ENCODE data around the gene CCSER1.
"Not testable (repeated sequence)": the region's sequence is repeated elsewhere in the genome, so short reads cannot be mapped to it uniquely, and the experiment has no call there.

The CCSER1 gene

DNA sequence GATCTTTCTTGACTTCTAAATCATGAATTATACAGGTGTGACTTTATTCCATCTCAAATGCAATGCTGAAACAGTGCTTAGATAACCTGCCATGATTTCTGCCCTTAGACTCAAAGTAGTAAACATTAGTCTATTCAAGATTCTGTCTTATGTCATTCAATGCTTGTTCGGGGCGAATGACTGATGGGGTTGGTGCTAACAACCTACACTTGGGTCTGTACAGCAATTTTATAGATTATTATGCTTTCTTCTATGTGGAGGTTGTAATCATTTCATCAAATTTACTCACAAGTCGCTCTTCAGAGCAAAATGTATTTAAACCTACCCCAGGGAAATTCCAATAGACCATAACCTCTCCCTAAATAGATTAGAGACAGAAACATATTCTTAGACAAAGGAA is 1155.0 kb downstream of the CCSER1 start:
- DNase-seq (ENCODE audit: low read depth in 2 of 2), result no peak

DNA sequence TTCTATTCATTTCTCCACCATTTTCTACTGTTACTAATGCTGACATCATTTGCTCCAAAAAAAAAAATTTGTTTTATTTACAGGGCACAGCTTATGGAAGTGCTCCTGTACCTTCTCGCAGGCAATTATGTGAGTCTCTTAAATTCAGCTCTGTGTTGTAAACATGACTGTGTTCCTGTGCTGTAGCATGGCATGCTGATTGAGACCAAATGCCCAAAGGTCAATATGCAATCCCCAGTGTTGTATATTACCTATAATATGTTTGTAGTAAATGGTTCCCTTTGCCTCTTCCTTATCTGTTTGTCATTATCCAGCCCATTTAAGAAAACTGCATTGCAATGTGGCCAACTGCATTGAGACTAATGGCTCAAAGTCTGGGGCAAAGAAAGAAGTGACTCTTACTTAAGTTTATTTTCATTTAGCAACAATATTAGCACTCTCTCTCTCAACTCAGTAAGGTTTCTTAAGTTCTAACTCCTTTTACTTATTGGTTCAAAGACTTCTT is 1156.6 kb downstream of the CCSER1 start:
- DNase-seq (ENCODE audit: low read depth in 2 of 2), result no peak

DNA sequence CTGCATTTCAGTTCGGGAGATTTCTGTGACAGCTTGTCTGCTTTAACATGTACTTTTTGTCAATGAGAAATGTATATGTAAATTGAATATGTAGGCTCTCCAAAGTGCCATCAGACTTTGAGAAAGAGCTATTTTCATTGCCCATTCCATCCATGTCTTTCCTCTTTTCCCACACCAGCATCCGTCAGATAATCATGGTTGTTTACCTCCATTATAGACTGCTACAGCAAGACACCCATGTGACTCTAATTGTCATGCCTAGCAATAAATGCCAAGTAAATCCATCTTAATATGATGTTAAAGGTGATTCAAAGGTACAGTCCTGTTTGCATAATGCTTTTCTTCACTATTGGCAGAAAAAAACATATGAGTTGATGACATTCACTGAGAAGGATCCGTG is 1157.3 kb downstream of the CCSER1 start:
- DNase-seq (ENCODE audit: low read depth in 2 of 2), result no peak

DNA sequence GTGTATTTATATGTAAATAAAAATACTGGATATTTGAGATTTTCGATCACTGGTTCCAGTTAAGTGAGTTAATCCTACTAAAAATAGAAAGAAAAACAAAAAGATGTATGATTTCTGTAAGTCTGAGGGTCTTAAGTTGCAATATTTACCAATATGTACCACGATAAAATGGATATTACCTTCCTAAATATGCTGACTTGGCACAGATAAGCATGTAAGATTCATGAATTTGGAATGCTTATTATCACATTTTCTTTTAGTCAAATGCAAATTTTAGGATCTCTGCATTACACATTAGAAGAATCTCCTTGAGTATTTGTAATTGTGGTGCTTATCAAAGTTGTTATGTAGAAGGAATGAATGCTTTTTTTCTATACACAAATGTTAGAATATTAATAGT is 1158.3 kb downstream of the CCSER1 start:
- no peak for DNase-seq (ENCODE audit: low read depth in 2 of 2)

DNA sequence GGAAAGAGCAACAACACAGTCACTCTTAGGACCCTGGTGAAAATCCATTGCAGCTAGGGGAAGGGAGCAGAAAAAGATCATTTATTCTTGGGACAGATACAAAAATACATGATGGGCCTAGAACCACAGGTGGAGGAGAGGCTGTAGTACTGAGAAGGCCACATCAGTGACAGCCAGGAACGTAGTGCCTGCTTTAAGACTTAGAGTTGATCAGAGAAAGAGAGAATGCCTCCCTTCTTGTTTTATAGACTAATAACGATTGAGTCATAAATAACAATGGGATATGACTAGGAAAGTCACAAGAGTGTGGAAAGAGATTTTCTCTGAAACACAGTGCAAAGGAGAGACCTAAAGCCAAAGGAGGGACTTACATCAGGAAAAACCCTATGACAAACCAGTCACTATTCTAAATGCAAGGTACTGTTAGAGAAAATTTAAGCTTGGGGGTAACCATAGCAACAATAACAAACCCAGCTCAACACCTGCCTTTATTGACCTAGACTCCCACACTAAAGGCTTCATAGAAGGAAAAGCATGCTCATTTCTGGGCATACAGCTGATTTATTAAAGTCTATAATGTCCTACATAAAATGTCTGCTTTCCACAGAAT is 1161.6 kb downstream of the CCSER1 start:
- DNase-seq (ENCODE audit: low read depth in 2 of 2), result no peak

DNA sequence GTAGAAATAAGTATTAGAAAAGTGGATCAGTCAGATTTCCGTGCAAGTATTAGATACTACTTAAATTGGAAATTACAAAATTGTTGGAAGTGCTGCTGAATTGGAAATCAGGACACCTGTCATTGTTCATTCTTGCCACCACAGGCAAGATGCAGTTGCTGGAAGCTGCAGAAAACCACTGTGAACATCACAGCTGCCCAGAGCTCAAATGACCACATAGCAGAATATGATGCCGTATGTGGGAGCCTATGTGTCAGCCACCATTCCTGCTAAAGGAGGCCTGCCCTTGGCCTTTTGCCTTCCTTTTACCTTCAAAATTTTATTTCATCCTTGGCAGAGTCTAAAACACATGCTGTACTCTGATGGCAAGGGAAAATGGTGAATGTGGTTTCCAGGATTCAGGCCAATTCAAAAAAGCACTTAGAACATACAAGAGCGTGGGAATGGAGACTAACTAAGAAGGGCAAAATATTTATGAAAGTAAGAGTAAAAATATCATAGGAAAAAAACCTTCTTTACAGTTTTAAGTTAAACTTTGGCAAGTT is 1171.0 kb downstream of the CCSER1 start:
- no peak for DNase-seq (ENCODE audit: low read depth in 2 of 2)

DNA sequence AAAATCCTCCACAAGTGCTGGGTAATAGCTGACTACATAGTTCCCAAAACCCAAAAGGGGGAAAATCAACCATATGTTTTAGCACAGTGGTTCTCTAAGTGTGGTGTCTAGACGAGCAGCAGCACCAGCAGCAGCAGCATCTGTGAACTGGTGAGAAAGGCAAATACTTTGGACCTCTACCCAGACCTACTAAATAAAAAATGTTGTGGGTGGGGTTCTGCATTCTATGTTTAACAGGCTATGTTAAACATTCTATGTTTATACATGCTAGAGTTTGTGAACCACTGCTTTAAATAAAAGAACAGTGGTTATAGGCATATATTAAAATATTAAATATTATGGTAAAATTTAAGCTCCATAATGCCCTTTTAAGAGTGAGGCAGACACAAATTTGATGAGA is 1171.6 kb downstream of the CCSER1 start:
- no peak for DNase-seq (ENCODE audit: low read depth in 2 of 2)

DNA sequence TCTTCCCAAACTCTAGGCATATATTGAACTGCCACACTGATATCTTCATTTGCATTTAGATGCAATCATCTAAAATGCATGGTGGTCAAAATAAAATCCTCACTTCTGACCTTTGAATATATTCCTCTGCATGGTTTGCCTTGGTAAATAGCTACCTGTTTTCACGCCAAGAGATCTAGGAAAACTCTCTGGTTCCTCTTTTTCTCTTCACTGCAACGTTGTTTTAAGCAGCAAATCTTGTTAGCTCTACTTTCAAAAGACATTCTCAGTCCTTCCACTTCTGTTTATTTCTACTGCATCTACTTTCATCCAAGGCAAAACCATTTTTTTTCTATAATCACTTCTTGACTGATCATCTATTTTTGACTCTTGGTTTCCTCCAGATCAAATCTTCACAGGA is 1174.9 kb downstream of the CCSER1 start:
- no peak for DNase-seq (ENCODE audit: low read depth in 2 of 2)

DNA sequence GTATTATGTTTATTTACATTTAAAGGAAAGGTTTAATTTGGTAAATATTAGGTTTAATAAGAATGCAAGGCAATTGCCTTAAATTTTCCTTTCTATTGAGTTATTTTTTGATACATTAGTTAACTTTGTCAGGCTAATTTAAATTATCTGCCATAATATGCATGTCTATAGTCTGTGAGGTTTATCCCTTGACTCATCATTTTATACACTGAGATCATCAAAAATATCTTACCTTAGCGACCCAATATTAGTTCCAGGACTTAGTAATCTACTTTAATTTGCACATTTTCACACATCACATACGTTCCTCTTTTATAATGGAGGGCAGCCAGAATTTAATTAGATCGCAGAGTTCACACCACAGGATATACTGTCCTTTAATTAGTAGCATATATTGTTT is 1177.1 kb downstream of the CCSER1 start:
- no peak for DNase-seq (ENCODE audit: low read depth in 2 of 2)

DNA sequence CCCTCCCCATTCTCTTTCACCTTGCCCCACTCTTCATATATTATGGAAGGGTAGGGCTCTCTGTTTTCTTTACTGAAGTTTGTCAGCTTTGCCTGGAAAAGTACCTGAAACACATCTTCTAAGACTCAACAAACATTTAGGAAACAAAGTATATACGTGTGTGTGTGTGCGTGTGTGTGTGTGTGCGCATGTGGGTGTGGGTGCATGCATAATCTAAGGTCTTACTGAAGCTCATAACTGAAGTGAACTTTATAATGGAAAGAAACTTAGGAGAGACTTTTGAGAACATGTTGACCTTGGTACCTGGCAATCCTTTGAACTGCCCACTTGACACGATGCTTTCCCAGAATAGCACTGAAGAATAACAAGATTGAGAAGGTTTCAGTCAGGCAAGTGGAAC is 1190.2 kb downstream of the CCSER1 start:
- no peak for DNase-seq (ENCODE audit: low read depth in 2 of 2)

DNA sequence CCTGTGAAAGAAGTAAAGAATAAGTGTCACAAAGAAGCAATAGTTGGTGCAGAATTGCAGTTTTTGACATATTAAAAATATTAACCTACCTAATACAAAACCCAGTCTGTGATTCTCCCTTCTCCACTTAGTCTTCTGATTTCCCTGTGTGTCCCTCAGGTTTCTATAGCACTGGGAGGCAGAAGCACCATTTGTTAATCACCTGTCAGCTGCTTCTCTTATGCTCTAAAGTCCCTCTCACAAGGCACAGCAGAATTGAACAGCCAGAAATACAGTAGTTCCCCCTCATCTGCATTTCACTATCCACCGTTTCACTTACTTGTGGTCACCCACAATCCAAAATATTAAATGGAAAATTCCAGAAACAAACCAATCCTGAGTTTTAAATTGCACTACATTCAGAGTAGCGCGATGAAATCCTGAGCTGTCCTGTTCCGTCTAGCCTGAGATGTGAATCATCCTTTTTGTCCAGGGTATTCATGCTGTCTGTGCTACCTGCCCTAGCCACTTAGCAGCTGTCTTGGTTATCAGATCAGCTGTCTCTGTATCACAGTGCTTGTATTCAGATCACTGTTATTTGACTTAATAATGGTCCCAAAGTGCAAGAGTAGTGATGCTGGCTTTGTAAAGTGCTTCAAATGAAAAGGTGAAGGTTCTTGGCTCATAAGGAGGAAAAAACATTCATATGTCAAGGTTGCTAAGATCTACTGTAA is 1192.5 kb downstream of the CCSER1 start:
- no peak for DNase-seq (ENCODE audit: low read depth in 2 of 2)

DNA sequence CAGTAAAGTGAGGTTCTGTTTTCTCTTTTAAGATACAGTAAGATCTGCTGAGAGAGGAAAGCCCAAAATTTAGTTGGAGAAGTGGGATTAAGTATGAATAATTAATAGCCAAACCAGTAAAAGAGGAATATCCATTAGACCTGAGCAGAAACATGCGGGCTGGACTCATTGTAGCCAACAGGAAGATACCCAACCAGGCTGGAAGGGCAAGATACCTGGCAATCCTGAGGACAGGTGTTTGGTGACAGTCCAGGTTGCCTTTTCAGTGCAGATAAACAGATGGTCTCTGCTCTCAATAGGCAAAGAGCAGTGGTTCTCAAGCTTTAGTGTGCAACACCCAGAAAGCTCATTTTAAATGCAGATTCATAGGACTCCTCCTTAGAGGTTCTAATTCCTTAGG is 1195.8 kb downstream of the CCSER1 start:
- no peak for DNase-seq (ENCODE audit: low read depth in 2 of 2)

DNA sequence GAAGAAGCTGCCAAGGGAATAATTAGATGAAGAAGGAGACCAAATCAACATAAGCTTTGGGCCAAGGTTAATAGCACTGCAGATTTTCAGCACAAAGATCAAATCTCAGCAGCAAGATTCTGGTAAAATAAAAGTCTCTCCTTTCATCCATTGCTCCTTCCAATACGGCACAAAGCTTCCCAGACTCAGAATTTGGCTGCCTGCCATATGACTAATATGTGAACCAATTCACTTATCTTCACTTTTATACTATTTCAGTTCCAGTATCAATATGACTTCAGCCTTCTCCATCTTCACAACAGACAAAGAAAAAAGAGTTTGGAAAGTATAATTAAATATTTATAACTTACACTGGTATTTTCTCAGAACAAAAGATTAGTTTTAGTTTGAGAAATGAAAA is 1198.3 kb downstream of the CCSER1 start:
- DNase-seq (ENCODE audit: low read depth in 2 of 2), result no peak

DNA sequence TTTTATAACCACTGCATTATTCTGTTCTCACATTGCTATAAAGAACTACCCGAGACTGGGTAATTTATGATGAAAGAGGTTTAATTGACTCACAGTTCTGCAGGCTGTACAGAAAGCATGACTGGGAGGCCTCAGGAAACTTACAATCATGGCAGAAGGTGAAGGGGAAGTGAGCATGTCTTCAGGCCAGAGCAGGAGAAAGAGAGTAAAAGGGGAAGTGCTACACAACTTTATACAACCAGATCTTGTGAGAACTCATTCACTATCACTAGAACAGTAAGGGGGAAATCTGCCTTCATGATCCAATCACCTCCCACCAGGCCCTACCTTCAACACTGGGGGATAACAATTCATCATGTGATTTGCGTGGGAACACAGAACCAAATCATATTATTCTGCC is 1199.0 kb downstream of the CCSER1 start:
- DNase-seq (ENCODE audit: low read depth in 2 of 2), result not testable (repeated sequence)

DNA sequence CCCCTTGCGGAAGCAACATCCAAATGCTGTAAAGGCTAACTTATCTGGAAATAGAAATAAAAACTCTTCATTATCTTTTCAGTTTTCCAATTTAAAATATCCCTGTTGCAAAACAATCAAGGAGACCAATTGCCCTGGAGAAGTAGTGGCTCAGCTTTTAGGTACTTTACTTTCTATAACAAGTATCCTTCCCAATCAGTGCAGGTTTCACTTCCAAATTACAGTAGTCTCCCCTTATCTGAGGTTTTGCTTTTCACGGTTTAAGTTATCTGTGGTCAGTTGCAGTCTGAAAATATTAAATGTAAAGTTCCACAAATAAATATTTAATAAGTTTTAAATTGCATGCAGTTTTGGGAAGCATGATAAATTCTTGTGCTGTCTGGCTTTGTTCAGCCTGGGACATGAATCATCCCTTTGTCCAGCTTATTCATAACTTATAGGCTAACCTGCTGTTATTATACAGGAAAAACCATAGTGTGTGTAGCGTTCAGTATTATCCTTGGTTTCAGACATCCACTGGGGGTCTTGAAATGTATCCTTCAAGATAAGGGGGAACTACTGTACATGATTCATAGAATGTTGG is 1203.5 kb downstream of the CCSER1 start:
- DNase-seq (ENCODE audit: low read depth in 2 of 2), result no peak

DNA sequence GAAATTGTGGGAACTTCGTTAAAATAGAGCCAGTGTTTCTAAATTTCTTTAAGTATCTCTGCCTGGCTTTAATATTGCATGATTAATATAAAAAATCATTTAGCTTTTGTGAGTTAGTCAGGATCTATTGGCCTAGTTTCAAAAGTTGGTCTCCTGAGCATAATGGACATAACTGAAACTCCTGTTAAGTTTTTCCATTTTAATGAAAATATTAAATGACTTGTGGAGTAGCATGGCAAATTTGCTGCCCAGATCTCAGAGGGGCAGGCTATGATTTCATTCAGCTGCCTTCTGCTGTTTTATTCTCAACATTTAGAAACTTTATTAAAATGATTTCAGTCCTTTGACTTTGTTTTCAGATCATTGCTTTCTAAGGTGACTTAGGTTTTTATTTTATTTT is 1213.6 kb downstream of the CCSER1 start:
- DNase-seq (ENCODE audit: low read depth in 2 of 2), result no peak

DNA sequence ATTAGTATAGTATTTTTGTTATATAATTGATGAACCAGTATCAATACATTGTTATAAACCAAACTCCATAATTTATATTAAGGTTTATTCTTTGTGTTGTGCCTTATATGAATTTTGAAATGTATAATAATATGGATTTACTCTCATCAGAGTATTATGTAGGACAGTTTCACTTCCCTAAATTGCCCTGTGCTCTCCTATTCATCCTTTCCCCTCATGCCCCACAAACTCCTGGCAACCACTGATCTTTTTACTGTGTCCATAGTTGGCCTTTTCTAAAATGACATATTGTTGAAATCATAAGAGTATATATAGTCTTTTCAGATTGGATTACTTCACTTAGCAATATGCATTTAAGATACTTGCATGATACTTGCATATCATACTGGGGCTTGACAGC is 1218.4 kb downstream of the CCSER1 start:
- DNase-seq (ENCODE audit: low read depth in 2 of 2), result no peak

DNA sequence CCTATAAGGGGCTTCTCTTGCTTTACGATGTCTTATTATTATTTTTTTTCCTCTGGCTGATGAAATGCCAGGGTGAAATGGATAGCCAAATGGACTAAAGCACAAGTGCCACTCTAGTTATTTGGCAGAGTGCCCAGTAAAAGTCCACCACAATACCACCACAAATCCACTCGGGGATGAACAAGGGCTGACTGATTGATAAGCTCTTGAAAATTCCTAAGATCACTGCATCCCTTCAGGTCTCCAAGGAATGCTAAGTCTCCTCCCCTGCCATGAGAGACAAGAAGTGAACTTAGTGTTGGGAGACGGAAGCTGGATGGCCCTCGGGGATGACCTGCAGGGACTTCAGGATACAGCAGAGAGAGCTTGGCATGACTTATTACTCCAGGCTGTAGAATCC is 1229.3 kb downstream of the CCSER1 start:
- DNase-seq (ENCODE audit: low read depth in 2 of 2), result not testable (repeated sequence)

DNA sequence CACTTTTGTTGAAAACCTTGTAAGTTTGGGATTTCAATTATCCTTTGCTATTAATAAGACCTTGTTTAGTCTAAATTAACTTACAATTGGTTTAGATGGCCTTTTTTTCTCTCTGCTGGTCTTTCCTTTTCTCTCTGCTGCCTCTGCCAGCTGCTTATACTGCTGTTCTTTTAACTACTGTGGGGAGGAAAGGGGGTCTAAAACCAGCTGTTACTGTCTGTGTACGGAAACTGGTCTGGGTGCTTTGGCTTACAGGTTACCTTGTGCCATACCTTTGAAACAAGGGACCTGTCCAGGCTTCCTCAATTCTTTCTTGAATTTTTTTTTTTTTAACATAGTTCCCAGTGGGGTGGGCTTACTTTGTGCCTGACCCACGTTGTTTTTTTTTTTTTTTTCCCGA is 1230.8 kb downstream of the CCSER1 start:
- not testable (repeated sequence) for DNase-seq (ENCODE audit: low read depth in 2 of 2)

DNA sequence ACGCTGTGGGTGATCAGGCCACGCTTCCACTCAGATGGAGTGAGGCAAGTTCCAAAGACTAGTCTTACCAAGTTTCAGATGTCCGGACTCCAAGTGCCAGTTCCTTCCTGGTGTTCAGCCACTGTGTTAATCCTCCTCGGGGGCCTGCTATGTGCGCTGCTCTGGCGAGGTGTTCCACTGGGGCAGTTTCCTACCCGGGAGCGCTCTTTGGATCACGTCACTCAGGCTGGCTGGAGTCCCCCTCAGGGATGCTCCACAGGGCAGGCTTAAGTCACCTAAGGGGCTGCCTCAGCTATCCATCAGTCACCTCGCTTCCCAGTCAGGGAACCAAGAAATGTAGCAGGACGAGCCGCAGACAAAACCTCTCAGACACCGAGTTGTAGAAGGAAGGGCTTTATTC is 1231.4 kb downstream of the CCSER1 start:
- not testable (repeated sequence) for DNase-seq (ENCODE audit: low read depth in 2 of 2)

DNA sequence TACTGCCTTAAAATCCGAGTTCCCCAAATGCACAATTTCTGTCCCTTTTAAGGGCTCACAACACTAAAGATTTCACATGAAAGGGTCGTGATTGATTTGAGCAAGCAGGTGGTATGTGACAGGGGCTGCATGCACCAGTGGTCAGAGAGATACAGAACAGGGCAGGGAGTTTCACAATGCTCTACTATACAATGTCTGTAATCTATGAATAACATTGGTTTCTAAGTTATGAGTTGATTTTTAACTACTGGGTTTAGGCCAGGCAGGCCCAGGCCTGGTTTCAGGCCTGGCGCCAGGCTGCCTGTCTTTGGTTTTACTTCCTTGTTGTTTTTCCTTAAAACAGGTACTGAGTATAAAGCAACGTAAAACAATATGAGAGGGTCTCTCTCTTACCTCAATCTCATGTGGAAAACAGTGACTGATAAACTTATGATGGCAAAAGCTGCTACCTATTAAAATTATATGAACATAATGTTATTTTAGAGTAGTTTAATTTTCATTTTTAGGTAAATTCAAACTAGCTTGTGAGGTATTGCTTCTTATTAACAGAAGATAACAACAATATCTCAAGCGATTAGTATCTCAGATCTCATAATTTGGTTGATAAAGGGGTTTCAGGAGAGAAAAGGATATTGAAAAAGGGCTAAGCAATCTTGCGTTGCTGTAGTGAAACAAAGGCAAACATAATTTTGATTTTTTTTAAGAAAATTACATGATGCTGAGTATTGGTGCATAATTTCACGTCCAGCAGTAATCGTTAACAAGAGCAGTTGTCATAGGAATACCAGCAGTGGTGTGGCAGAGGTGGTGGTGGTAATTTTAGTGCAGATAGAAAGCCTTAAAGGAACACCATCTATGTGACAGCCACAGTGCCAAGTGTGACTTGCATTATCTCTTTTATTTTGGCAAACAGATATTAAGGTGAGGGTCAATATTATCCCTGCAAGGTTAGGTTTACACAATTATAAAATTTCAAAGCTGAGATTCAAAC is 1232.1 kb downstream of the CCSER1 start:
- DNase-seq (ENCODE audit: low read depth in 2 of 2), result no peak

DNA sequence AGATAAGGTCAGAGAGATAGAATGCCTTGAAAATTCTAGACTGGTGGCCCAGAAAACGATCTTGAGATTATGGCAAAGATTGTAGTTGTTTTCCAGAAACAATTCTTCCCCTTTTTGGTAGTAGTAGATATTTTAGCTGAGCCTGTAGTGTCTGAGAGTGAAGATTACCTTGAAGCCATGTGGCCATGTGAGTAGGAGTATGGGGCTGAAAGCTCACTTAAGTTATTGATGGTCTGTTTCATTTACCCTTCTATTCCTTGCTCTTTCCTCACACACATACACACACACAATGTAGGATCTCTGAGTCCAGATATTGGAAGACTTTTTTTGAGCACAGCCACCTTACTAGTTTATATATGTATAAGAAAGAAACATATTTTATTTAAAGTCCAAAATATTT is 1234.9 kb downstream of the CCSER1 start:
- no peak for DNase-seq (ENCODE audit: low read depth in 2 of 2)
